Measurements from ENCODE around the gene CCDC187. TPM values are rescaled to one million over a fixed set of nuclear protein-coding genes. Genes with fewer than 3 reads are reported as not detected.
"Not testable (repeated sequence)": the region's sequence is repeated elsewhere in the genome, so short reads cannot be mapped to it uniquely, and the experiment has no call there.

Gene CCDC187
- 1 to 10 TPM in 1 of 2 donors, not detected in 1; 1.2 TPM for total RNA-seq

DNA sequence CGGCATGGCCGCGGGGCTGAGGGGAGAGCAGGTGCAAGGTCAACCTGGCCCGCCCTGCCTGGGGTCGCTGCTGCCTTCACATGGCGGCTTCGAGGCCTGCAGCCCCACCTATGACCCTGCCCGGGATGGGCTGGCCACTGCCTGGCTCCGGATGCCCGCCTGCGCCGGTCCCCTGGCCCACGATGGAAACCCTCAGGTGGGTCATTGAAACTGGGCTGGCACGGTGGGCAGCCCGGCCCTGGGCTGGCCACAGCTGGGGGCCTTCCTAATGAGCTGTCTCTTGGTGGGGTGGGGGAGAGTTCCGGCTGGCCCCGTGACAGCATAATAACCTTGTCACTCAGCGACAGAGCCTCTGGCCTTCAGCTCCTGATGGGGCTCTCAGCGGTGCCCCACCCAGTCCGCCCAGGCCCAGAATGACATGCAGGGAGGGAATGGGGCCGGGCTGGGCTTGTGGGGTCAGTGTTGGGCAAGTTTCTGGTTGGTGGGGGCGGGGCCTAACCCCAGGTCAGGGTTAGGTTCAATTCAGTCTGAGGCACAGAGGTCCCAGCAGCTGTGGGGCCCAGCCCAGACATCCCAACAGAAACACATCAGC lies at the start of gene CCDC187:
CCDC187 (minus strand) TSS at position 270 of the 592 bp plus-strand sequence; CDS start at position 6, 264 bp downstream.
- no peak within 1 kb of the TSS for H3K4me3 ChIP-seq
- no peaks in the 10 kb centered on the region for H3K9me3 ChIP-seq
- H3K27ac ChIP-seq = no peak within 1 kb of the TSS
- intact Hi-C loops (cut with DNase I) = no loop called here
- H3K4me1 ChIP-seq (replicated peaks) = no peaks in the 10 kb centered on the region
- 95% methylated on average over 11 of the region's 22 CpGs for WGBS
- H3K27me3 ChIP-seq (replicated peaks; ENCODE audit: insufficient read depth) = no peaks in the 10 kb centered on the region
- DNase-seq (ENCODE audit: low spot score) = no peak
- TF ChIP-seq POLR2A (IDR thresholded peaks at IDR 0.05) (no peak), POLR2AphosphoS5 (IDR thresholded peaks at IDR 0.05) (no peak)
- TF ChIP-seq, protein P1, sequence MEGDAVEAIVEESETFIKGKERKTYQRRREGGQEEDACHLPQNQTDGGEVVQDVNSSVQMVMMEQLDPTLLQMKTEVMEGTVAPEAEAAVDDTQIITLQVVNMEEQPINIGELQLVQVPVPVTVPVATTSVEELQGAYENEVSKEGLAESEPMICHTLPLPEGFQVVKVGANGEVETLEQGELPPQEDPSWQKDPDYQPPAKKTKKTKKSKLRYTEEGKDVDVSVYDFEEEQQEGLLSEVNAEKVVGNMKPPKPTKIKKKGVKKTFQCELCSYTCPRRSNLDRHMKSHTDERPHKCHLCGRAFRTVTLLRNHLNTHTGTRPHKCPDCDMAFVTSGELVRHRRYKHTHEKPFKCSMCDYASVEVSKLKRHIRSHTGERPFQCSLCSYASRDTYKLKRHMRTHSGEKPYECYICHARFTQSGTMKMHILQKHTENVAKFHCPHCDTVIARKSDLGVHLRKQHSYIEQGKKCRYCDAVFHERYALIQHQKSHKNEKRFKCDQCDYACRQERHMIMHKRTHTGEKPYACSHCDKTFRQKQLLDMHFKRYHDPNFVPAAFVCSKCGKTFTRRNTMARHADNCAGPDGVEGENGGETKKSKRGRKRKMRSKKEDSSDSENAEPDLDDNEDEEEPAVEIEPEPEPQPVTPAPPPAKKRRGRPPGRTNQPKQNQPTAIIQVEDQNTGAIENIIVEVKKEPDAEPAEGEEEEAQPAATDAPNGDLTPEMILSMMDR (IDR thresholded peaks at IDR 0.05) = no peak
- no peaks in the 10 kb centered on the region for H3K36me3 ChIP-seq

DNA sequence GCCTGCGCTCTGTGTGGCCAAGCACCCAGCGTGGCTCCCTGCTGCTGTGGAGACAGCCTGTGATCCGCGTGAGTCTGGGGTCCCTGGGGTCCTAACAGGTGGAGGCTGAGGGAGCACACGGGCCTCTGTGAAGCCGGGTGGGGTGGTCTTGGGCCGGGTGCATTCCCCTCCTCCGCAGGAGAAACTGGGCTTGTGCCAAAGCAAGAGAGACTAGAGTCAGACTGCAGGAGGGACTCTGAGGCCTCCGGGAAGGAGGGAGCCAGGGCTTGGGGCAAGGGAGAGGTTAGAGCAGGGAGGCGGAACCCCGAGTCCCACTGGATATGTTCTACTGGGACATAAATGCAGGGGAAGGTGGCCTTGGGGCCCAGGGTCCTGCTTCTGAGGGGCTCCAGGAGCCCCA lies 49.2 kb upstream of the CCDC187 start:
- Histone ChIP-seq H3K4me3 (no peak overlapping the region), H3K27ac (no peak overlapping the region), H3K4me1 (replicated peaks) (no peaks in the 10 kb centered on the region), H3K36me3 (no peaks in the 10 kb centered on the region), H3K27me3 (replicated peaks; ENCODE audit: insufficient read depth) (no peaks in the 10 kb centered on the region), H3K9me3 (no peaks in the 10 kb centered on the region)
- no peak for TF ChIP-seq POLR2AphosphoS5 (IDR thresholded peaks at IDR 0.05)
- WGBS = 84% methylated on average over 11 of the region's 11 CpGs
- intact Hi-C loops (cut with DNase I) = no loop called here
- DNase-seq (ENCODE audit: low spot score) = no peak

DNA sequence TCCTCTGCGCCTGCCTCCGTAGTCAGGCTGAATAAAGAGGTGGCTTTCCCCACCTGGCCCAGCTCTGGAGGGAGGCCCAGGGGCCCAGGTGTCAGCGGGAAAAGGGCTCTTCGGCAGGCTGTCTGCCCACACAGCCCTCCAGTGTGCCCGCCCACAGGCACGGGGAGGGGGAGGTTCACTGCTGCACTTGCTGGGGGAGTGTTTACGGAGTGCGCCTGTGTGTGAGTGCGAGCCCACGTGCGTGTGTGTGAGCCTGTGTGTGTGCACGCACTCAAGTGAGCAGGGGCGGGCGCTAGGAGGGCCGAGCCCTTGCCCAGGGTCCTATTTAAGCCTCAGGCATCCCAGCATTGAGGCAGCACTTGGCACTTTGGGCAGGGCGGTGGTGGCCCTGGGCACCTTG lies 48.8 kb upstream of the CCDC187 start:
- Histone ChIP-seq H3K36me3 (no peaks in the 10 kb centered on the region), H3K27ac (no peak overlapping the region), H3K4me1 (replicated peaks) (no peaks in the 10 kb centered on the region), H3K4me3 (no peak overlapping the region), H3K27me3 (replicated peaks; ENCODE audit: insufficient read depth) (no peaks in the 10 kb centered on the region), H3K9me3 (no peaks in the 10 kb centered on the region)
- intact Hi-C loops (cut with DNase I) = no loop called here
- no peak for DNase-seq (ENCODE audit: low spot score)
- WGBS = 58% methylated on average over 13 of the region's 16 CpGs
- TF ChIP-seq, protein P1 (IDR thresholded peaks at IDR 0.05) = no peak
- no peak for TF ChIP-seq POLR2AphosphoS5 (IDR thresholded peaks at IDR 0.05)

DNA sequence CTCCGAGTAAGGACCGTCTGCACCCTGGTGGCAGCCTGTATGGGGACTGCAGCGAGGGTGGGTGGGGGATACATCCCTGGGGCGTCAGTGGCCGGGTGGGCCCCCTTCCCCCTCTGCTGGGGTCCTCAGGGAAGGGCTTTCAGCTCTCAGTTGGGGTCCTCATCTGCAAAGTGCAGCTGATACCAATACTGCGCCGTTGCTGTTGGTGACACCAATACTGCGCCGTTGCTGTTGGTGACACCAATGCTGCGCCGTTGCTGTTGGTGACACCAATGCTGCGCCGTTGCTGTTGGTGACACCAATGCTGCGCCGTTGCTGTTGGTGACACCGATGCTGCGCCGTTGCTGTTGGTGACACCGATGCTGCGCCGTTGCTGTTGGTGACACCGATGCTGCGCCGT lies 48.0 kb upstream of the CCDC187 start:
- H3K4me3 ChIP-seq; DNase-seq (ENCODE audit: low spot score); intact Hi-C loops (cut with DNase I); H3K4me1 ChIP-seq (replicated peaks); H3K9me3 ChIP-seq; H3K27ac ChIP-seq; H3K27me3 ChIP-seq (replicated peaks; ENCODE audit: insufficient read depth); H3K36me3 ChIP-seq: not testable (repeated sequence)
- WGBS = 94% methylated on average over 8 of the region's 24 CpGs

DNA sequence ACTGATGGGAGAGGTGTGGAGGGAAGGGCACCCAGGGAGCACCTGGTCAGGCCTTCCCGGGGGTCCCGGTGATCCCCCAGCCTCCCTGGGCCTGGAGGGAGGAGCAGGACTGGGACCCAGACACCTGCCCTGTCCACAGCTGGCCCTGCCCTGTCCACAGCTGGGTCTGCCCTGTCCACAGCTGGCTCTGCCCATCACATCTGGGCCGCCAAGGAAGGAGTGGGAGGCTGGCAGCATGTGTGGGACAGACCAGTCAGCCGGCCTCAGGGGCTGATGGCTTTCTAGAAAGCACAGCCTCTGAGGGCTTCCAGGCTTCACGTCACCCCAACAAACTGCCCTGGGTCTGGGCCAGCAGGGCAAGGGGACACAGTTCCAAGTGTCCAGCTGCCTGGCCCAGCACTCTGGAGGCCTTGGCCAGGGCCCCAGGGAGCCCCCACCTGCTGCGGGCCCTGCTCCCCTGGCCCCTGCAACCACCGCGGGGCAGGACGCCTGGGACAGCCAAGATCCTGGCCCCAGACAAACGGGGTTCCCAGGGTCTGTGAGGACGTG lies 47.4 kb upstream of the CCDC187 start:
- Histone ChIP-seq H3K4me3 (no peak overlapping the region), H3K27ac (no peak overlapping the region), H3K36me3 (no peaks in the 10 kb centered on the region), H3K4me1 (replicated peaks) (no peaks in the 10 kb centered on the region), H3K9me3 (no peaks in the 10 kb centered on the region), H3K27me3 (replicated peaks; ENCODE audit: insufficient read depth) (no peaks in the 10 kb centered on the region)
- TF ChIP-seq, protein P1 (IDR thresholded peaks at IDR 0.05) = no peak
- no peak for TF ChIP-seq POLR2AphosphoS5 (IDR thresholded peaks at IDR 0.05)
- no peak for TF ChIP-seq POLR2A (IDR thresholded peaks at IDR 0.05)
- intact Hi-C loops (cut with DNase I) = no loop called here
- WGBS = 81% methylated on average over 5 of the region's 11 CpGs
- no peak for DNase-seq (ENCODE audit: low spot score)

DNA sequence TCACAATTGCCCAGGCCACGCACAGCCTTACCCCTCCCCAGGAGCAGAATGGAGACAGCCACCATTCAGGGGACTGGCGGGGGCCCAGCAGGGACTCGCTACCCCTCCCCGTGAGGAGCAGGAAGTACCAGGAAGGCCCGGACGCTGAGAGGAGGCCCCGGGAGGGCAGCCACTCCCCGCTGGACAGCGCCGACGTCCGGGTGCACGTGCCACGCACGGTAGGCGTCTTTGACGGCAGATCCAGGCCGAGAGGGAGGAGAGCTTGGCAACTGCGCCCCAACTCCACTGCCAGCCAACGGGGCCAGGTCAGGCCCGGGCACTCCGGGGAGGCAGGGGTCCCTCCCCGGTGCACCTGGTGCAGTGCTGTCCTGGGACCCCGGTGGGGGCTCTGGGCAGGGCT lies 45.7 kb upstream of the CCDC187 start:
- Histone ChIP-seq H3K36me3 (no peaks in the 10 kb centered on the region), H3K4me1 (replicated peaks) (no peaks in the 10 kb centered on the region), H3K27me3 (replicated peaks; ENCODE audit: insufficient read depth) (no peaks in the 10 kb centered on the region), H3K4me3 (no peak overlapping the region), H3K27ac (no peak overlapping the region), H3K9me3 (no peaks in the 10 kb centered on the region)
- intact Hi-C loops (cut with DNase I) = no loop called here
- no peak for DNase-seq (ENCODE audit: low spot score)
- TF ChIP-seq, protein P1 (IDR thresholded peaks at IDR 0.05) = no peak
- TF ChIP-seq POLR2AphosphoS5 (IDR thresholded peaks at IDR 0.05) (no peak), POLR2A (IDR thresholded peaks at IDR 0.05) (no peak)
- 87% methylated on average over 17 of the region's 24 CpGs for WGBS
